ENCODE data around the gene RNU2-63P. TPM values are rescaled to one million over a fixed set of nuclear protein-coding genes. Genes with fewer than 3 reads are reported as not detected.
A peak's percentile ranks its signal among the peaks of the same experiment; 100 is the strongest.

Gene RNU2-63P
- polyA plus RNA-seq, 1 of the 3 experiments (the other 2 are of a cell fraction), result not detected

- TF ChIP-seq NFIC (IDR thresholded peaks at IDR 0.05; ENCODE audit: borderline replicate concordance) (no peak), IRF3 (IDR thresholded peaks at IDR 0.05; ENCODE audit: low read depth, low read length) (no peak), TAF1 (IDR thresholded peaks at IDR 0.05; ENCODE audit: borderline replicate concordance, low read depth, low read length) (0 out of 2 replicates have a peak, but pooled peaks have one; percentile 53), EP300 (IDR thresholded peaks at IDR 0.05; ENCODE audit: borderline replicate concordance in 1 of 2, low read depth in 1 of 2, low read length in 1 of 2) (peak; percentile 27 to 54; a peak in 2 of 4 replicates), MEF2A (IDR thresholded peaks at IDR 0.05; ENCODE audit: borderline replicate concordance, low read depth) (no peak), TEAD4 (IDR thresholded peaks at IDR 0.05; ENCODE audit: borderline replicate concordance, insufficient read depth) (no peak; the same call in none of the 2 replicates), ELF1 (IDR thresholded peaks at IDR 0.05) (peak; percentile 35; the same call in 1 of the 2 replicates), RFX5 (IDR thresholded peaks at IDR 0.05; ENCODE audit: low read length) (no peak)
- TF ChIP-seq, protein P1, sequence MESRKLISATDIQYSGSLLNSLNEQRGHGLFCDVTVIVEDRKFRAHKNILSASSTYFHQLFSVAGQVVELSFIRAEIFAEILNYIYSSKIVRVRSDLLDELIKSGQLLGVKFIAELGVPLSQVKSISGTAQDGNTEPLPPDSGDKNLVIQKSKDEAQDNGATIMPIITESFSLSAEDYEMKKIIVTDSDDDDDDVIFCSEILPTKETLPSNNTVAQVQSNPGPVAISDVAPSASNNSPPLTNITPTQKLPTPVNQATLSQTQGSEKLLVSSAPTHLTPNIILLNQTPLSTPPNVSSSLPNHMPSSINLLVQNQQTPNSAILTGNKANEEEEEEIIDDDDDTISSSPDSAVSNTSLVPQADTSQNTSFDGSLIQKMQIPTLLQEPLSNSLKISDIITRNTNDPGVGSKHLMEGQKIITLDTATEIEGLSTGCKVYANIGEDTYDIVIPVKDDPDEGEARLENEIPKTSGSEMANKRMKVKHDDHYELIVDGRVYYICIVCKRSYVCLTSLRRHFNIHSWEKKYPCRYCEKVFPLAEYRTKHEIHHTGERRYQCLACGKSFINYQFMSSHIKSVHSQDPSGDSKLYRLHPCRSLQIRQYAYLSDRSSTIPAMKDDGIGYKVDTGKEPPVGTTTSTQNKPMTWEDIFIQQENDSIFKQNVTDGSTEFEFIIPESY (IDR thresholded peaks at IDR 0.05; ENCODE audit: borderline replicate concordance, low read depth), result peak; percentile 83
Observed at GRCh38 chr2:88016086-88016959, at the start of gene RNU2-63P (continued).

DNA sequence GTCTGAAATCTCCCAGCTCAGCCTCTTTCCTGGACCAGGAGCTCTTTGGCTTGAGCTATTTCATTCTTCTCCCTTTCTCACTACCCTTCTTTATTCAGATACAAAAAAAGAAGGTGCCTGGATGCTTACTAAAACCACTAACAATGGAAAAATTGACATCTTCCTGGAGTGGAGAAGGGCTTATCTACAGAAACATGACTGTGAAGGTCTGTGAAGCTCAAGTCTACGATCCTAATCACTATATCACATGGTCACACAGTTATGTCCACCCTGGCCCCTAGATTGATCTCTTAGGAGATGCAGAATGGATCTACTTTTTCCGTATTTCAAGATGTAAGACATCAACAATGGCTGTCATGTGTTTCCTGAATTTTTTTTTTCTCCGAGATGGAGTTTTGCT is 44.9 kb upstream of the RNU2-63P start:
- Histone ChIP-seq H3K9me2 (no peaks in the 10 kb centered on the region), H3K79me2 (ENCODE audit: insufficient read depth) (no peaks in the 10 kb centered on the region), H3K9me3 (no peaks in the 10 kb centered on the region), H3K27me3 (ENCODE audit: insufficient read depth) (no peaks in the 10 kb centered on the region), H3K4me2 (no peak overlapping the region), H3K9ac (no peak overlapping the region), H3F3A (replicated peaks; ENCODE audit: insufficient read depth) (no peaks in the 10 kb centered on the region), H2AFZ (ENCODE audit: low read depth) (no peak overlapping the region), H3K36me3 (replicated peaks in 1 of 2; ENCODE audit: control insufficient read depth in 1 of 2, insufficient read depth in 2 of 2, low read length in 1 of 2) (no peaks in the 10 kb centered on the region), H3K27ac (ENCODE audit: low read depth in 2 of 2, low read length in 1 of 2) (no peak overlapping the region), H3K4me1 (ENCODE audit: control insufficient read depth in 1 of 2, insufficient read depth in 2 of 2, low read depth in 1 of 2, low read length in 1 of 2) (peaks cover 0 to under 1% of the 10 kb centered on the region in 2 experiments; a peak in 1 of 4 replicates), H3K4me3 (ENCODE audit: low read depth in 2 of 2, low read length in 1 of 2) (no peak overlapping the region), H4K20me1 (ENCODE audit: insufficient read depth) (no peaks in the 10 kb centered on the region)
- POLR2A ChIA-PET, result no interaction called here
- CTCF ChIA-PET, result interaction anchor here (0.6 to 5.4 kb wide), 28 partner anchors 8 to 394 kb away, joined by 3 to 147 read pairs (median 9); partner anchors contain the start of gene THNSL2
- no peak for DNase-seq
- WGBS (ENCODE audit: low lambda C conversion rate), result 78% methylated on average over 3 of the region's 3 CpGs
- TF ChIP-seq JUND (IDR thresholded peaks at IDR 0.05) (no peak), TAF1 (IDR thresholded peaks at IDR 0.05; ENCODE audit: borderline replicate concordance, low read depth, low read length) (no peak), SIN3A (IDR thresholded peaks at IDR 0.05; ENCODE audit: borderline replicate concordance, low read depth, low read length) (no peak), POLR2AphosphoS5 (IDR thresholded peaks at IDR 0.05; ENCODE audit: low read depth, low read length) (no peak), FOXJ3 (CRISPR knock-in tag; IDR thresholded peaks at IDR 0.05) (no peak), REST (IDR thresholded peaks at IDR 0.05; ENCODE audit: low read depth, low read length) (no peak), FOXM1 (IDR thresholded peaks at IDR 0.05; ENCODE audit: low read depth) (no peak), ELF1 (IDR thresholded peaks at IDR 0.05) (no peak), NRF1 (IDR thresholded peaks at IDR 0.05; ENCODE audit: low read depth, low read length) (no peak), FOSL2 (IDR thresholded peaks at IDR 0.05; ENCODE audit: borderline replicate concordance, low read depth) (no peak), TEAD4 (IDR thresholded peaks at IDR 0.05; ENCODE audit: borderline replicate concordance, insufficient read depth) (no peak), MEF2A (IDR thresholded peaks at IDR 0.05; ENCODE audit: borderline replicate concordance, low read depth) (no peak)
- TF ChIP-seq, protein P2, sequence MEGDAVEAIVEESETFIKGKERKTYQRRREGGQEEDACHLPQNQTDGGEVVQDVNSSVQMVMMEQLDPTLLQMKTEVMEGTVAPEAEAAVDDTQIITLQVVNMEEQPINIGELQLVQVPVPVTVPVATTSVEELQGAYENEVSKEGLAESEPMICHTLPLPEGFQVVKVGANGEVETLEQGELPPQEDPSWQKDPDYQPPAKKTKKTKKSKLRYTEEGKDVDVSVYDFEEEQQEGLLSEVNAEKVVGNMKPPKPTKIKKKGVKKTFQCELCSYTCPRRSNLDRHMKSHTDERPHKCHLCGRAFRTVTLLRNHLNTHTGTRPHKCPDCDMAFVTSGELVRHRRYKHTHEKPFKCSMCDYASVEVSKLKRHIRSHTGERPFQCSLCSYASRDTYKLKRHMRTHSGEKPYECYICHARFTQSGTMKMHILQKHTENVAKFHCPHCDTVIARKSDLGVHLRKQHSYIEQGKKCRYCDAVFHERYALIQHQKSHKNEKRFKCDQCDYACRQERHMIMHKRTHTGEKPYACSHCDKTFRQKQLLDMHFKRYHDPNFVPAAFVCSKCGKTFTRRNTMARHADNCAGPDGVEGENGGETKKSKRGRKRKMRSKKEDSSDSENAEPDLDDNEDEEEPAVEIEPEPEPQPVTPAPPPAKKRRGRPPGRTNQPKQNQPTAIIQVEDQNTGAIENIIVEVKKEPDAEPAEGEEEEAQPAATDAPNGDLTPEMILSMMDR (IDR thresholded peaks at IDR 0.05), result no peak
- TF ChIP-seq, protein P3, sequence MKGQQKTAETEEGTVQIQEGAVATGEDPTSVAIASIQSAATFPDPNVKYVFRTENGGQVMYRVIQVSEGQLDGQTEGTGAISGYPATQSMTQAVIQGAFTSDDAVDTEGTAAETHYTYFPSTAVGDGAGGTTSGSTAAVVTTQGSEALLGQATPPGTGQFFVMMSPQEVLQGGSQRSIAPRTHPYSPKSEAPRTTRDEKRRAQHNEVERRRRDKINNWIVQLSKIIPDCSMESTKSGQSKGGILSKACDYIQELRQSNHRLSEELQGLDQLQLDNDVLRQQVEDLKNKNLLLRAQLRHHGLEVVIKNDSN (IDR thresholded peaks at IDR 0.05; ENCODE audit: borderline replicate concordance, low read depth), result no peak
- TF ChIP-seq, protein P4, sequence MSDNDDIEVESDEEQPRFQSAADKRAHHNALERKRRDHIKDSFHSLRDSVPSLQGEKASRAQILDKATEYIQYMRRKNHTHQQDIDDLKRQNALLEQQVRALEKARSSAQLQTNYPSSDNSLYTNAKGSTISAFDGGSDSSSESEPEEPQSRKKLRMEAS (IDR thresholded peaks at IDR 0.05; ENCODE audit: low read depth), result no peak

Data from SK-N-SH (cell line).